Measurements from ENCODE around the gene DDI1. TPM values are rescaled to one million over a fixed set of nuclear protein-coding genes. Genes with fewer than 3 reads are reported as not detected.

Gene DDI1
- total and polyA plus RNA-seq, 2 experiments from 2014 or later = 0.39 TPM; not detected in 1

DNA sequence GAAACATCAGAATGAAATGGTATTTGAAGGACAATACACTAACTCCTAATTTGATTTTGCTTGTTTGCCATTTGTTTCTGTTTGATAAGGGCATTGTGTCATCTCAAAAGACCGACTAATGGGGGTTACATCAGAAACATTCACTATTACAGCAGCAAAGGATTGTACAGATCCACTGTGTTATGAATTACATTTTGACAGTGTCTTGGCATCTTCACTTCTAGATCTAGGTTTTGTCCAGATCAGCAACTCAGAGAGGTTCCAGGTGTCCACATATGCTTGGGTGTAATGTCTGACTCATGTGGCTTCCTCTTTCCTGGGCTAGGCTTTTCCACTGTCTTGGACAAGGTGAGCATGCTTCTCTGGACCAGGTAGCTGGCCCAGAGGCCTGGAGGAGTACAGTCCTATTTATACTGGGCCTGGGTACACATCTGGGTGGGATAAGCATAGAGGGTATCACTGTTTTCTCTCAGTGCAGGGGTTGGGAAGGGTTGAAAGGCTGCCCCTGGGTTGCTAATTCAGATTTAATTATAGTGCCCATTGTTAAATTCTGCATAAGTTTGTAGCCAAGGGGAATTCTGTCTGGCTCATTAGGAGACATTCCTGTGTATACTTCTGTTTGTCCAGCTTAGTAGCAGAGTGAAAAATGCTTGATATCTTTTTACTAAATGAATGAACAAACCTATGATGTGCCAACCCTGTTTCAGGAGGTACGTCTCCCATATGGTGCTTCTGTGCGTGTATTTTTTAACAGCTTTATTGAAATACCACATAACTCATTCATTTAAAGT is 23.8 kb downstream of the DDI1 start:
- Histone ChIP-seq H3K4me2 (no peak overlapping the region), H3K4me1 (ENCODE audit: insufficient read depth) (no peaks in the 10 kb centered on the region), H3K27ac (peak overlapping the region; percentile 3), H3K36me3 (replicated peaks; ENCODE audit: insufficient read depth, low read depth) (no peaks in the 10 kb centered on the region), H2AFZ (no peak overlapping the region), H4K20me1 (ENCODE audit: insufficient read depth, poor library complexity, severe bottlenecking) (no peaks in the 10 kb centered on the region), H3K79me2 (no peaks in the 10 kb centered on the region), H3K9me3 (ENCODE audit: low read depth) (no peaks in the 10 kb centered on the region), H3K27me3 (no peaks in the 10 kb centered on the region), H3K4me3 (no peak overlapping the region), H3K9me2 (replicated peaks; ENCODE audit: insufficient read depth) (no peaks in the 10 kb centered on the region)
- TF ChIP-seq, protein P1, sequence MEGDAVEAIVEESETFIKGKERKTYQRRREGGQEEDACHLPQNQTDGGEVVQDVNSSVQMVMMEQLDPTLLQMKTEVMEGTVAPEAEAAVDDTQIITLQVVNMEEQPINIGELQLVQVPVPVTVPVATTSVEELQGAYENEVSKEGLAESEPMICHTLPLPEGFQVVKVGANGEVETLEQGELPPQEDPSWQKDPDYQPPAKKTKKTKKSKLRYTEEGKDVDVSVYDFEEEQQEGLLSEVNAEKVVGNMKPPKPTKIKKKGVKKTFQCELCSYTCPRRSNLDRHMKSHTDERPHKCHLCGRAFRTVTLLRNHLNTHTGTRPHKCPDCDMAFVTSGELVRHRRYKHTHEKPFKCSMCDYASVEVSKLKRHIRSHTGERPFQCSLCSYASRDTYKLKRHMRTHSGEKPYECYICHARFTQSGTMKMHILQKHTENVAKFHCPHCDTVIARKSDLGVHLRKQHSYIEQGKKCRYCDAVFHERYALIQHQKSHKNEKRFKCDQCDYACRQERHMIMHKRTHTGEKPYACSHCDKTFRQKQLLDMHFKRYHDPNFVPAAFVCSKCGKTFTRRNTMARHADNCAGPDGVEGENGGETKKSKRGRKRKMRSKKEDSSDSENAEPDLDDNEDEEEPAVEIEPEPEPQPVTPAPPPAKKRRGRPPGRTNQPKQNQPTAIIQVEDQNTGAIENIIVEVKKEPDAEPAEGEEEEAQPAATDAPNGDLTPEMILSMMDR (IDR thresholded peaks at IDR 0.05; ENCODE audit: poor library complexity) = no peak
- TF ChIP-seq EZH2phosphoT487 (IDR thresholded peaks at IDR 0.05; ENCODE audit: low read depth, severe bottlenecking, unreplicated experiment) (no peak), EZH2 (IDR thresholded peaks at IDR 0.05; ENCODE audit: borderline replicate concordance) (no peak)
- WGBS (ENCODE audit: low lambda C conversion rate, missing lambda C conversion rate) = 87% methylated on average over 3 of the region's 3 CpGs
- DNase-seq (ENCODE audit: low spot score) = peak; percentile 3

DNA sequence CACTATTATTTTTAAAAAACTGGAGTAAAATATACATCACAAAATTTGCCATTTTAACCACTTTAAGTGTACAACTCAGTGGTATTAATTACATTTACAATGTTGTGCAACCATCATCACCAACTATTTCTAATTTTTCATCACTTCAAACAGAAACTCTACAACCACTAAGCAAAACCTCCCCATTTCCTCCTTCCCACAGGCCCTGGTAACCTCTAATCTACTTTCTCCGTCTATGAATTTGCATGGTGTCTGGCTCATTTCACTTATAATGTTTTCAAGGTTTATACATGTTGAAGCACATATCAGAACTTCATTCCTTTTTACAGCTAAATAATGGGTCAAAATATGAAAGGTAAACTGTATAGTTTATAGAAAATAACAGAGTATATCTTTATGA is 24.4 kb downstream of the DDI1 start:
- Histone ChIP-seq H3K9me3 (ENCODE audit: low read depth) (no peaks in the 10 kb centered on the region), H2AFZ (no peak overlapping the region), H3K4me2 (no peak overlapping the region), H3K27me3 (no peaks in the 10 kb centered on the region), H3K4me3 (no peak overlapping the region), H3K9me2 (replicated peaks; ENCODE audit: insufficient read depth) (no peaks in the 10 kb centered on the region), H3K27ac (no peak overlapping the region), H3K36me3 (replicated peaks; ENCODE audit: insufficient read depth, low read depth) (no peaks in the 10 kb centered on the region), H3K79me2 (no peaks in the 10 kb centered on the region), H4K20me1 (ENCODE audit: insufficient read depth, poor library complexity, severe bottlenecking) (no peaks in the 10 kb centered on the region), H3K4me1 (ENCODE audit: insufficient read depth) (no peaks in the 10 kb centered on the region)
- 80% methylated on average over 1 of the region's 1 CpG for WGBS (ENCODE audit: low lambda C conversion rate, missing lambda C conversion rate)
- TF ChIP-seq, protein P1 (IDR thresholded peaks at IDR 0.05; ENCODE audit: poor library complexity) = no peak
- TF ChIP-seq EZH2phosphoT487 (IDR thresholded peaks at IDR 0.05; ENCODE audit: low read depth, severe bottlenecking, unreplicated experiment) = no peak
- no peak for TF ChIP-seq EZH2 (IDR thresholded peaks at IDR 0.05; ENCODE audit: borderline replicate concordance)
- no peak for DNase-seq (ENCODE audit: low spot score)

DNA sequence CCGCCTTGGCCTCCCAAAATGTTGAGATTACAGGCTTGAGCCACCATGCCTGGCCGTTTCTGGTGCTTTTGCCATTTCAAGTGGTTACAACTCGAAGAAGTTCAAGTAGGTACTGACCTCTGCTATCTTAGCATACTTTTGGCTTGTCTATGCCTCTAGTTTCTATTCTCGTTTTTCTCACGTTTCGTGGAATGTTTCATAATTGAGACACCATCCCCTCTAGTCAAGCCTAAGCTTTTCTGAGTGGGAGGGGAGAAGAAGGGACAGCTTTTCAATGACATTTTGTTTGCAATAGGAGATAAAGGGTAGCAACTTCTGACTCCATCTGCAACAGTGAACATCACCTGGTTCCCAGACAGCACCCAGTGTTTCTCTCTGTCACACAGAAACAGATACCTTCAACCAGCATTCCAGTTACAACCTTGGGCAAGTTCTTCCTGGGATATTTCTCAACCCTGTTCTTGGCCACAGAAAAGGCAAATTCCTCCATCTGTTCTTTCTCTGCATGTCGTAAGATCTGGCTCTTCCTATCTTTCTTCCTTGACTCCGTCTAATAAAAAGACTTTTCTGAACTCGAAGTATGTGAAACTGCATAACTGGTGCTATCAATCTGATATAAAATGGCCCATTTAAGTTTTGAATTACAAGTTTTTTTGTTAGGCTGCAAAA is 25.5 kb downstream of the DDI1 start:
- peak; percentile 3 for DNase-seq (ENCODE audit: low spot score)
- WGBS (ENCODE audit: low lambda C conversion rate, missing lambda C conversion rate) = 85% methylated on average over 9 of the region's 9 CpGs
- Histone ChIP-seq H3K27me3 (no peaks in the 10 kb centered on the region), H3K4me1 (ENCODE audit: insufficient read depth) (no peaks in the 10 kb centered on the region), H4K20me1 (ENCODE audit: insufficient read depth, poor library complexity, severe bottlenecking) (no peaks in the 10 kb centered on the region), H3K27ac (peak overlapping the region; percentile 29), H3K79me2 (no peaks in the 10 kb centered on the region), H3K4me3 (no peak overlapping the region), H2AFZ (no peak overlapping the region), H3K9me2 (replicated peaks; ENCODE audit: insufficient read depth) (no peaks in the 10 kb centered on the region), H3K9me3 (ENCODE audit: low read depth) (no peaks in the 10 kb centered on the region), H3K4me2 (no peak overlapping the region), H3K36me3 (replicated peaks; ENCODE audit: insufficient read depth, low read depth) (no peaks in the 10 kb centered on the region)
- no peak for TF ChIP-seq EZH2 (IDR thresholded peaks at IDR 0.05; ENCODE audit: borderline replicate concordance)
- no peak for TF ChIP-seq EZH2phosphoT487 (IDR thresholded peaks at IDR 0.05; ENCODE audit: low read depth, severe bottlenecking, unreplicated experiment)
- TF ChIP-seq, protein P1 (IDR thresholded peaks at IDR 0.05; ENCODE audit: poor library complexity) = no peak

Measured in hepatocyte (in vitro differentiated cells).